NB4 (cell line): ENCODE data around the gene YWHAE.

ENCODE experiments used
- DNase-seq: peaks from one replicate; pipeline ENCODE4 v3.0.0; 2010; ENCODE audit warnings: low read depth
- H3K4me3 ChIP-seq: one replicate; pipeline ENCODE4 v1.5.1; 2011; ENCODE audit warnings: mild to moderate bottlenecking, low read depth, low read length, moderate library complexity
- MYC ChIP-seq: IDR thresholded peaks from 2 replicates; pipeline ENCODE4 v1.6.1; 2011; ENCODE audit warnings: low read depth, low read length
- POLR2A ChIP-seq: IDR thresholded peaks from 2 replicates; pipeline ENCODE4 v1.6.1; 2011; ENCODE audit warnings: mild to moderate bottlenecking; ENCODE audit not compliant: insufficient read length; ENCODE audit errors: extremely low read depth
- TF ChIP-seq, protein P1 (sequence below): IDR thresholded peaks from one replicate; pipeline ENCODE4 v1.5.1; 2012; ENCODE audit warnings: low read depth, low read length
- TF ChIP-seq, protein P2 (sequence below): IDR thresholded peaks from 2 replicates; pipeline ENCODE4 v1.6.1; 2011; ENCODE audit warnings: low read depth, low read length

YWHAE gene

DNA sequence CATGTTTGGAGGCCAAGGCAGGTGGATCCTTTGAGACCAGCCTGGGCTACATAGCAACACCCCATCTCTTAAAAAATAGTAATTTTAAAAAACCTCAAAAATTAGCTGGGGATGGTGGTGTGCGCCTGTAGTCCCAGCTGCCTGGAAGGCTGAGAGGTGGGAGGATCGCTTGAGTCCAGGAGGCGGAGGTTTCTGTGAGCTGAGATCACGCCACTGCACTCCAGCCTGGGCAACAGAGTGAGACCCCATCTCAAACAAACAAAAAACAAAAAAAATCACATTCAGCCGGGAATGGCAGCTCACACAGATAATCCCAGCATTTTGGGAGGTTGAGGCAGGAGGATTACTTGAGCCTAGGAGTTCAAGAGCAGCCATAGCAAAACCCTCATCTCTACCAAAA is 16.4 kb upstream of the YWHAE start:
- H3K4me3 ChIP-seq = no peak overlapping the region
- no peak for DNase-seq
- no peak for TF ChIP-seq POLR2A
- TF ChIP-seq MYC = no peak
- TF ChIP-seq, protein P1, sequence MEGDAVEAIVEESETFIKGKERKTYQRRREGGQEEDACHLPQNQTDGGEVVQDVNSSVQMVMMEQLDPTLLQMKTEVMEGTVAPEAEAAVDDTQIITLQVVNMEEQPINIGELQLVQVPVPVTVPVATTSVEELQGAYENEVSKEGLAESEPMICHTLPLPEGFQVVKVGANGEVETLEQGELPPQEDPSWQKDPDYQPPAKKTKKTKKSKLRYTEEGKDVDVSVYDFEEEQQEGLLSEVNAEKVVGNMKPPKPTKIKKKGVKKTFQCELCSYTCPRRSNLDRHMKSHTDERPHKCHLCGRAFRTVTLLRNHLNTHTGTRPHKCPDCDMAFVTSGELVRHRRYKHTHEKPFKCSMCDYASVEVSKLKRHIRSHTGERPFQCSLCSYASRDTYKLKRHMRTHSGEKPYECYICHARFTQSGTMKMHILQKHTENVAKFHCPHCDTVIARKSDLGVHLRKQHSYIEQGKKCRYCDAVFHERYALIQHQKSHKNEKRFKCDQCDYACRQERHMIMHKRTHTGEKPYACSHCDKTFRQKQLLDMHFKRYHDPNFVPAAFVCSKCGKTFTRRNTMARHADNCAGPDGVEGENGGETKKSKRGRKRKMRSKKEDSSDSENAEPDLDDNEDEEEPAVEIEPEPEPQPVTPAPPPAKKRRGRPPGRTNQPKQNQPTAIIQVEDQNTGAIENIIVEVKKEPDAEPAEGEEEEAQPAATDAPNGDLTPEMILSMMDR = no peak
- TF ChIP-seq, protein P2, sequence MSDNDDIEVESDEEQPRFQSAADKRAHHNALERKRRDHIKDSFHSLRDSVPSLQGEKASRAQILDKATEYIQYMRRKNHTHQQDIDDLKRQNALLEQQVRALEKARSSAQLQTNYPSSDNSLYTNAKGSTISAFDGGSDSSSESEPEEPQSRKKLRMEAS = no peak

DNA sequence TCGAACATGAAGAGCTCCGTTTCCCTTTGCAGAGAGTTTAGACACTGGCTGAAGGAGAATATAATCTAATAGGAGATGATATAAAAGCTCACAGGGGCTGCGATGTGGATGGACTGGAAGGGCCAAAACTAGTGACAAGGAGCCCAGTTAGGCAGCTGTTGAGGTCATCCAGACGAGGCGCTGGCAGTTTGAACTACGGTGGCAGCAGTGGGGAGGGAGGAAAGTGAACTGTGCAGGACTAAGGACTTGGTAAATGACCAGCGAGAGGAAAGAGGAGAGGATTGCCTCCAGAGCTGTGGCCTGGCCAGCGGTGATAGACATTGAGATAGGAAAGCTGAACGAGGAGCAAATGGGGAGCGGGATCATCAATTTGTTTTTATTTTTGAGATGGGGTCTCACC is 14.6 kb upstream of the YWHAE start:
- DNase-seq = no peak
- TF ChIP-seq, protein P2 = no peak
- TF ChIP-seq MYC (no peak), POLR2A (no peak)
- TF ChIP-seq, protein P1 = no peak
- H3K4me3 ChIP-seq = no peak overlapping the region

DNA sequence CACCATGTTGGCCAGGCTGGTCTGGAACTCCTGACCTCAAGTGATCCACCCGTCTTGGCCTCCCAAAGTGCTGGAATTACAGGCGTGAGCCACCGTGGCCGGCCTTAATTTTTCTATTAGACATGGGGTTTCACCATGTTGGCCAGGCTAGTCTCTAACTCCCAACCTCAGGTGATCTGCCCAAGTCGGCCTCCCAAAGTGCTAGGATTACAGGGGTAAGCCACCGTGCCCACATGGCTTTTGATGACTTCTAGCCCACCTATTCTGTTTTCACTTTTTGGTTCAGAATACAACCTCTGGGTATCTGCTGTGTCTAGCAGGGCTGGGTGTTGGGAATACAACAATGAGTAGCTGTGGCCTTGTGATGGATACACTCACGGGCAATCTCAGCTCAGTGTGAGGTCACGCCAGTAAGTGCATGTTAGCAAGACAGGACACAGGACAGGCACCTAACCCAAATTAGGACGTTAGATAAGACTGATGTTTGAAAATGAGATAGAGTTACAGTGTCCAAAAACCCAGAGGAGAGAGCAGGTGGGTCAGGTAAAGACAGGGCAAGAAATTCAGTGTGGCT is 14.1 kb upstream of the YWHAE start:
- no peak overlapping the region for H3K4me3 ChIP-seq
- no peak for TF ChIP-seq POLR2A
- TF ChIP-seq, protein P2 = no peak
- TF ChIP-seq, protein P1 = no peak
- no peak for TF ChIP-seq MYC
- DNase-seq = no peak

DNA sequence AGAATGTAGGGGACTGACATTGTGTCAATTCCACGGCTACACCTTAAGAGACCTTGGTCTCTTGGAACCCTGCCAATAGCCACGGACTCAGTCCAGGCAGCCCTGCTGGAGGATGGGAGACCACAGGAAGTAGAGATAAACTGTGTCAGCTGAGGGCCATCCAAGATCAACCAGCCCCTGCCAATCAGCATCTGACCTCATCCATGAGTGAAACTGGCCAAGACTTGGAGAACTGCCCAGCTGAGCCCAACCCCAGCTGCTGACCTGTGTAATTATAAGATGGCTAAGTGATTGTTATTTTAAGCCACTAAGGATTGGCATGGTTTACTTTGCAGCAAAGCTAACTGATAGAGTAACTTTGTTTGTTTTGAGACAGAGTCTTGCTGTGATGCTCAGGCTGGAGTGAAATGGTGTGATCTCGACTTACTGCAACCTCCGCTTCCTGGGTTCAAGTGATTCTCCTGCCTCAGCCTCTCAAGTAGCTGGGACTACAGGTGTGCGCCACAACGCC is 13.3 kb upstream of the YWHAE start:
- TF ChIP-seq, protein P1 = no peak
- TF ChIP-seq, protein P2 = no peak
- no peak for TF ChIP-seq POLR2A
- TF ChIP-seq MYC = no peak
- no peak overlapping the region for H3K4me3 ChIP-seq
- peak; percentile 13 for DNase-seq

DNA sequence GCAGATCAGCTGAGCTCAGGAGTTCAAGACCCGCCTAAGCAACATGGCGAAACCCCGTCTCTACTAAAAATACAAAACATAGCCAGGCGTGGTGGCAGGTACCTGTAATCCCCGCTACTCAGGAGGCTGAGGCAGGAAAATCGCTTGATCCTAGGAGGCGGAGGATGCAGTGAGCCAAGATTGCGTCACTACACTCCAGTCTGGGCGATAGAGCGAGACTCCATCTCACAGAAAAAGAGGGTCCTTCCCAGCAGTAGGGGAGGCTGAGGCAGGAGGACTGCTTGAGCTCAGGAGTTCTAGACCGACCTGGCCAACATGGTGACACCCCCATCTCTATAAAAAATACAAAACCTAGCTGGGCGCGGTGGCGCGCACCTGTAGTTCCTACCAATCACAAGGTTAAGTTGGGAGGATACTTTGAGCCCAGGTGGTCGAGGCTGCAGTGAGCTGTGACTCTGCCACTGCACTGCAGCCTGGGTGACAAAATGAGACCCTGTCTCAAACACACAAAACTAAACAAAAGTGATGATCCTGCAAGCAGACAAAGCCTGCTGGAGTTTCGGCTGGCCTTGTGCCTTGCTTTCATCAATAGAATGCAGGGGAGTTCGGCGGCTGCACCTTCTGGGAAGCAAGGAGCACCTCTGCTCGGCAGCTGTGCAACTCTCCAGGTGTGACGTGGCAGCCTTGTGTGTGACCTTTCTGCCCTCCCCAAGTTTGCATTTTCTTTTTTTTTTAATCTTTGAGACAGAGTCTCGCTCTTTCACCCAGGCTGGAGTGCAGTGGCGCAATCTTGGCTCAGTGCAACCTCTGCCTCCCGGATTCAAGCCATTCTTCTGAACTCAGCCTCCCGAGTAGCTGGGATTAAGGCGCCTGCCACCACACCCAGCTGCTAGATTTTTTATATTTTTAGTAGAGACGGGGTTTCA is 12.4 kb upstream of the YWHAE start:
- DNase-seq = no peak
- TF ChIP-seq MYC (no peak), POLR2A (no peak)
- TF ChIP-seq, protein P1 = no peak
- H3K4me3 ChIP-seq = no peak overlapping the region
